CD14-positive monocyte (primary cell): ENCODE measurements around the gene SUMF2. TPM values are rescaled to one million over a fixed set of nuclear protein-coding genes. Genes with fewer than 3 reads are reported as not detected.
"Not testable (repeated sequence)": the region's sequence is repeated elsewhere in the genome, so short reads cannot be mapped to it uniquely, and the experiment has no call there.

Experiments used
- DNase-seq, 3 donors: peaks; one replicate each; pipeline ENCODE4 v3.0.0-alpha.2; 2011 to 2022
- H2AFZ ChIP-seq: 2 replicates; pipeline ENCODE4 v1.6.0; 2012; ENCODE audit warnings: mild to moderate bottlenecking, low read depth, low read length, inconsistent platforms; ENCODE audit not compliant: insufficient read depth, poor library complexity, severe bottlenecking
- H3K27ac ChIP-seq, 2 donors: 1 replicate in 1 of 2; 2 replicates in 1 of 2; pipeline ENCODE4 v1.5.1; 2012 to 2013; ENCODE audit warnings: low read length in 2 of 2, control low read depth in 1 of 2, inconsistent platforms in 1 of 2, low read depth in 1 of 2, mild to moderate bottlenecking in 1 of 2
- H3K27me3 ChIP-seq, 2 donors: one replicate each; pipeline versions ENCODE4 v1.6.0 to v1.6.1; 2011 to 2013; ENCODE audit warnings: low read length in 2 of 2; ENCODE audit not compliant: control insufficient read depth in 2 of 2, insufficient read depth in 2 of 2
- H3K36me3 ChIP-seq, 2 donors: replicated peaks in 1 of 2; 1 replicate in 1 of 2; 2 replicates in 1 of 2; pipeline versions ENCODE4 v1.5.1 to v1.6.1; 2012 to 2013; ENCODE audit warnings: low read length in 2 of 2, control low read depth in 1 of 2, inconsistent platforms in 1 of 2, mild to moderate bottlenecking in 1 of 2; ENCODE audit not compliant: insufficient read depth in 2 of 2, control insufficient read depth in 1 of 2
- H3K4me1 ChIP-seq, 2 donors: 1 replicate in 1 of 2; 2 replicates in 1 of 2; pipeline versions ENCODE4 v1.5.1 to v1.6.1; 2012 to 2013; ENCODE audit warnings: low read length in 2 of 2, control low read depth in 1 of 2, inconsistent platforms in 1 of 2, mild to moderate bottlenecking in 1 of 2, moderate library complexity in 1 of 2; ENCODE audit not compliant: insufficient read depth in 2 of 2, control insufficient read depth in 1 of 2
- H3K4me2 ChIP-seq: replicated peaks from 2 replicates; pipeline ENCODE3; 2012; ENCODE audit warnings: low read length, moderate library complexity, mild to moderate bottlenecking; ENCODE audit not compliant: poor library complexity, severe bottlenecking; ENCODE audit errors: extremely low read depth
- H3K4me3 ChIP-seq, 3 experiments: fragments of 200-600 bp in 1 of 3; sonication (generic) in 1 of 3; replicated peaks in 1 of 3; 1 replicate in 2 of 3; 2 replicates in 1 of 3; pipeline ENCODE4 v1.5.1; 2011 to 2013; ENCODE audit warnings: low read length in 3 of 3, mild to moderate bottlenecking in 3 of 3, control low read depth in 2 of 3, low read depth in 2 of 3, inconsistent platforms in 1 of 3, moderate library complexity in 1 of 3
- H3K79me2 ChIP-seq: 2 replicates; pipeline ENCODE4 v1.6.0; 2012; ENCODE audit warnings: mild to moderate bottlenecking, control low read depth, inconsistent platforms, low read length, moderate library complexity; ENCODE audit not compliant: insufficient read depth
- H3K9ac ChIP-seq: 2 replicates; pipeline ENCODE4 v1.6.0; 2017; ENCODE audit warnings: low read length, mild to moderate bottlenecking; ENCODE audit not compliant: insufficient read depth, poor library complexity, severe bottlenecking
- H3K9me3 ChIP-seq, 2 donors: replicated peaks in 1 of 2; 1 replicate in 1 of 2; 2 replicates in 1 of 2; pipeline versions ENCODE4 v1.5.1 to v1.6.1; 2012 to 2013; ENCODE audit warnings: low read length in 2 of 2, control low read depth in 1 of 2; ENCODE audit not compliant: control insufficient read depth in 1 of 2, insufficient read depth in 1 of 2
- H4K20me1 ChIP-seq: 2 replicates; pipeline ENCODE4 v1.6.0; 2012; ENCODE audit warnings: mild to moderate bottlenecking, low read length, control low read depth, moderate library complexity; ENCODE audit not compliant: insufficient read depth
- H3K27ac Mint-ChIP-seq, 7 donors: one replicate each; pipeline ENCODE4 v1.8.0; 2020; ENCODE audit warnings: mild to moderate bottlenecking in 7 of 7, mixed read lengths in 7 of 7, moderate library complexity in 6 of 7, inconsistent platforms in 2 of 7
- H3K27me3 Mint-ChIP-seq, 3 donors: one replicate each; pipeline ENCODE4 v1.8.0; 2021 to 2022; ENCODE audit warnings: low read depth in 3 of 3, mild to moderate bottlenecking in 3 of 3, mixed read lengths in 3 of 3, moderate library complexity in 3 of 3, inconsistent platforms in 1 of 3
- H3K36me3 Mint-ChIP-seq, 2 donors: one replicate each; pipeline ENCODE4 v1.8.0; 2020; ENCODE audit warnings: mixed read lengths in 2 of 2, inconsistent platforms in 1 of 2, mild to moderate bottlenecking in 1 of 2
- H3K4me1 Mint-ChIP-seq: one replicate; pipeline ENCODE4 v1.8.0; 2020; ENCODE audit warnings: mild to moderate bottlenecking, mixed read lengths
- H3K4me3 Mint-ChIP-seq, 2 donors: one replicate each; pipeline ENCODE4 v1.8.0; 2020; ENCODE audit warnings: mild to moderate bottlenecking in 2 of 2, mixed read lengths in 2 of 2, moderate library complexity in 1 of 2
- H3K9me3 Mint-ChIP-seq, 7 donors: one replicate each; pipeline ENCODE4 v1.8.0; 2020 to 2022; ENCODE audit warnings: mixed read lengths in 7 of 7, mild to moderate bottlenecking in 6 of 7, moderate library complexity in 6 of 7, inconsistent platforms in 2 of 7
- WGBS: methylation state at CpG from one replicate; pipeline ENCODE4 v1.1.5; 2013; ENCODE audit warnings: missing lambda C conversion rate; ENCODE audit not compliant: insufficient coverage; 5-methylcytosine and 5-hydroxymethylcytosine counted together
- intact Hi-C, 2 donors: fragments of 100-400 bp; cut with micrococcal nuclease; formaldehyde crosslinking; loops; one replicate each; pipeline versions ENCODE4 v1.15.0 to v1.15.1; 2023
- polyA plus RNA-seq, 3 donors: library from polyadenylated mRNA; depleted of rRNA in 1 of 3; unstranded in 2 of 3; stranded (reverse) in 1 of 3; fragments of 300-500 nt in 2 of 3; fragments of >200 nt in 1 of 3; fragmentation: Illumina TruSeq in 2 of 3; gene quantifications; 1 replicate in 2 of 3; 2 replicates in 1 of 3; pipeline ENCODE4 v1.2.3, GENCODE V29; 2012 to 2021
- TF ChIP-seq, protein P1 (sequence below): fragments of 200-600 bp; IDR thresholded peaks from one replicate; pipeline ENCODE4 v1.8.0; 2022; ENCODE audit warnings: antibody characterized with exemption, mild to moderate bottlenecking

Gene SUMF2
- polyA plus RNA-seq, 3 donors = 69.5 to 88.2 (median 75.0) TPM

DNA sequence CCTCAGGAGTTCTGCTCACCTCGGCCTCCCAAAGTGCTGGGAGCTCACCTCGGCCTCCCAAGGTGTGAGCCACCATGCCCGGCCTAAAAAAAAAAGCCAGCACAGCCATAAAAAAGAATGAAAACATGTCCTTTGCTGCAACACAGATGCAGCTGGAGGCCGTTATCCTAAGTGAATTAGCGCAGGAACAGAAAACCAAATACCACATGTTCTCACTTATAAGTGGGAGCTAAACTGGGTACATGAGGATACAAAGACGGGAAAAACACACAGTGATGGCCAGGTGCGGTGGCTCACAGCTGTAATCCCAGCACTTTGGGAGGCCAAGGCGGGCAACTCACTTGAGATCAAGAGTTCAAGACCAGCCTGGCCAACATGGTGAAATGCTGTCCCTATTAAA lies 33.7 kb upstream of the SUMF2 start:
- no peak overlapping the region for H3K9ac ChIP-seq
- no peak for DNase-seq
- H3K79me2 ChIP-seq = no peaks in the 10 kb centered on the region
- no peak overlapping the region for H3K4me2 ChIP-seq
- no peak overlapping the region for H3K4me3 Mint-ChIP-seq
- peaks cover 8 to 21% of the 10 kb centered on the region in 2 donors for H3K36me3 ChIP-seq
- H4K20me1 ChIP-seq = no peaks in the 10 kb centered on the region
- 96% methylated on average over 6 of the region's 8 CpGs for WGBS
- no peak overlapping the region for H2AFZ ChIP-seq
- H3K9me3 Mint-ChIP-seq = no peaks in the 10 kb centered on the region
- H3K4me1 Mint-ChIP-seq = peaks cover 14% of the 10 kb centered on the region
- H3K4me3 ChIP-seq = no peak overlapping the region
- no peaks in the 10 kb centered on the region for H3K9me3 ChIP-seq
- TF ChIP-seq, protein P1, sequence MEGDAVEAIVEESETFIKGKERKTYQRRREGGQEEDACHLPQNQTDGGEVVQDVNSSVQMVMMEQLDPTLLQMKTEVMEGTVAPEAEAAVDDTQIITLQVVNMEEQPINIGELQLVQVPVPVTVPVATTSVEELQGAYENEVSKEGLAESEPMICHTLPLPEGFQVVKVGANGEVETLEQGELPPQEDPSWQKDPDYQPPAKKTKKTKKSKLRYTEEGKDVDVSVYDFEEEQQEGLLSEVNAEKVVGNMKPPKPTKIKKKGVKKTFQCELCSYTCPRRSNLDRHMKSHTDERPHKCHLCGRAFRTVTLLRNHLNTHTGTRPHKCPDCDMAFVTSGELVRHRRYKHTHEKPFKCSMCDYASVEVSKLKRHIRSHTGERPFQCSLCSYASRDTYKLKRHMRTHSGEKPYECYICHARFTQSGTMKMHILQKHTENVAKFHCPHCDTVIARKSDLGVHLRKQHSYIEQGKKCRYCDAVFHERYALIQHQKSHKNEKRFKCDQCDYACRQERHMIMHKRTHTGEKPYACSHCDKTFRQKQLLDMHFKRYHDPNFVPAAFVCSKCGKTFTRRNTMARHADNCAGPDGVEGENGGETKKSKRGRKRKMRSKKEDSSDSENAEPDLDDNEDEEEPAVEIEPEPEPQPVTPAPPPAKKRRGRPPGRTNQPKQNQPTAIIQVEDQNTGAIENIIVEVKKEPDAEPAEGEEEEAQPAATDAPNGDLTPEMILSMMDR = no peak
- peaks cover 0 to 5% of the 10 kb centered on the region in 2 donors for H3K4me1 ChIP-seq
- H3K36me3 Mint-ChIP-seq = peaks cover 19 to 53% of the 10 kb centered on the region in 2 donors
- no peak overlapping the region for H3K27ac Mint-ChIP-seq
- no peaks in the 10 kb centered on the region for H3K27me3 ChIP-seq
- intact Hi-C loops = no loop called here
- H3K27ac ChIP-seq = no peak overlapping the region
- peaks cover 0 to 2% (median 1%) of the 10 kb centered on the region in 3 donors for H3K27me3 Mint-ChIP-seq

- H3K79me2 ChIP-seq, H3K27me3 ChIP-seq, H3K27me3 Mint-ChIP-seq, H3K27ac ChIP-seq, DNase-seq, H3K9me3 Mint-ChIP-seq, H2AFZ ChIP-seq, H3K9me3 ChIP-seq, H3K9ac ChIP-seq, H3K4me3 Mint-ChIP-seq, H3K4me1 ChIP-seq, H3K4me3 ChIP-seq, H3K27ac Mint-ChIP-seq, H4K20me1 ChIP-seq, H3K4me2 ChIP-seq, intact Hi-C loops: not testable (repeated sequence)
- WGBS = 91% methylated on average over 4 of the region's 8 CpGs
- Mint-ChIP-seq H3K4me1 (peaks cover 14% of the 10 kb centered on the region), H3K36me3 (peaks cover 14 to 42% of the 10 kb centered on the region in 2 donors)
- peaks cover 8 to 21% of the 10 kb centered on the region in 2 donors for H3K36me3 ChIP-seq
Measured at GRCh38 chr7:56031556-56031955, 32.5 kb upstream of the SUMF2 start.

DNA sequence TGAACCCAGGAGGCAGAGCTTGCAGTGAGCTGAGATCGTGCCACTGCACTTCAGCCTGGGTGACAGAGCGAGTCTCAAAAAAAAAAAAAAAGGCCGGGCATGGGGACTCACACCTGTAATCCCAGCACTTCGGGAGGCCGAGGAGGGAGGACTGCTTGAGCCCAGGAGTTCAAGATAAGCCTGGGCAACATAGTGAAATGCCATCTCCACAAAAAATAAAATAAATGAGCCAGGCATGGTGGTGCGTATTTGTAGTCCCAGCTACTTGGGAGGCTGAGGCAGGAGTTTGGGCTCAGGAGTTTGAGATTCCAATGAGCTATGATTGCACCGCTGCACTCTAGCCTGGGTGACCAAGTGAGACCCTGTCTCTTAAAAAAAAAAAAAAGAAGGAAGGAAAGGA lies 31.5 kb upstream of the SUMF2 start:
- H3K4me3 ChIP-seq, H3K4me2 ChIP-seq, H3K27ac ChIP-seq, H4K20me1 ChIP-seq, DNase-seq, H3K4me3 Mint-ChIP-seq, H3K9ac ChIP-seq, intact Hi-C loops, H3K27me3 ChIP-seq, H3K27ac Mint-ChIP-seq, H3K9me3 Mint-ChIP-seq, H3K9me3 ChIP-seq, H3K27me3 Mint-ChIP-seq, H2AFZ ChIP-seq, H3K79me2 ChIP-seq, H3K4me1 ChIP-seq: not testable (repeated sequence)
- peaks cover 6 to 16% of the 10 kb centered on the region in 2 donors for H3K36me3 ChIP-seq
- H3K4me1 Mint-ChIP-seq = peaks cover 14% of the 10 kb centered on the region
- 100% methylated on average over 3 of the region's 7 CpGs for WGBS
- peaks cover 13 to 33% of the 10 kb centered on the region in 2 donors for H3K36me3 Mint-ChIP-seq
